Measurements from ENCODE around the gene PLEKHA7.

- no peak for TF ChIP-seq EP300 (IDR thresholded peaks at IDR 0.05)
- TF ChIP-seq CTCF (IDR thresholded peaks at IDR 0.05) = no peak
Measured at GRCh38 chr11:16895306-16895705, 118.9 kb downstream of the PLEKHA7 start.

Measured in suprapubic skin (tissue), 3 donors.